ENCODE data around the gene RRBP1.
A peak's percentile ranks its signal among the peaks of the same experiment; 100 is the strongest.
"Not testable (repeated sequence)": the region's sequence is repeated elsewhere in the genome, so short reads cannot be mapped to it uniquely, and the experiment has no call there.

The RRBP1 gene

GRCh38 chr20:17707951-17708350, 25.9 kb upstream of the RRBP1 start:
- DNase-seq, result not testable (repeated sequence)

GRCh38 chr20:17706632-17707031, 24.6 kb upstream of the RRBP1 start:
- no peak for DNase-seq

GRCh38 chr20:17705916-17706315, 23.9 kb upstream of the RRBP1 start:
- DNase-seq, result no peak

- DNase-seq, result no peak
Measured at GRCh38 chr20:17704589-17705317, 22.7 kb upstream of the RRBP1 start.

GRCh38 chr20:17701826-17702225, 19.8 kb upstream of the RRBP1 start:
- DNase-seq, result no peak

- DNase-seq, result no peak
Measured at GRCh38 chr20:17700637-17701036, 18.6 kb upstream of the RRBP1 start.

GRCh38 chr20:17699931-17700351, 17.9 kb upstream of the RRBP1 start, which contains the start of gene BANF2:
Gene BANF2, plus strand, starts transcription at chr20:17699966. Its CDS starts 25,060 bp downstream, at chr20:17725026.
- DNase-seq, result no peak

GRCh38 chr20:17698384-17698783, 16.3 kb upstream of the RRBP1 start:
- DNase-seq, result no peak

GRCh38 chr20:17697171-17697570, 15.1 kb upstream of the RRBP1 start:
- no peak for DNase-seq

- no peak for DNase-seq
Measured at GRCh38 chr20:17696287-17696686, 14.2 kb upstream of the RRBP1 start.

- DNase-seq, result no peak
Measured at GRCh38 chr20:17694767-17695166, 12.7 kb upstream of the RRBP1 start.

GRCh38 chr20:17693444-17694001, 11.5 kb upstream of the RRBP1 start:
- DNase-seq, result no peak

GRCh38 chr20:17691758-17692157, 9.7 kb upstream of the RRBP1 start:
- DNase-seq, result no peak

- no peak for DNase-seq
Measured at GRCh38 chr20:17690144-17690543, 8.1 kb upstream of the RRBP1 start.

- DNase-seq, result no peak
Measured at GRCh38 chr20:17688965-17689364, 6.9 kb upstream of the RRBP1 start.

- DNase-seq, result no peak
Measured at GRCh38 chr20:17687800-17688199, 5.8 kb upstream of the RRBP1 start.

GRCh38 chr20:17685168-17685567, 3.1 kb upstream of the RRBP1 start:
- no peak for DNase-seq

- DNase-seq, result no peak
Measured at GRCh38 chr20:17684077-17684888, 2.2 kb upstream of the RRBP1 start.

- no peak for DNase-seq
Measured at GRCh38 chr20:17683218-17684076, 1.4 kb upstream of the RRBP1 start.

- no peak for DNase-seq
Measured at GRCh38 chr20:17682889-17683198, 802 bp upstream of the RRBP1 start.

- no peak for DNase-seq
Measured at GRCh38 chr20:17681726-17682102, 328 bp downstream of the RRBP1 start.

- peak; percentile 18 for DNase-seq
Measured at GRCh38 chr20:17680836-17681725, 961 bp downstream of the RRBP1 start.

Measured in NCI-H1048 (cell line).